CD14-positive monocyte (primary cell): ENCODE results near the gene PIK3AP1. TPM values are rescaled to one million over a fixed set of nuclear protein-coding genes. Genes with fewer than 3 reads are reported as not detected.

Source experiments
- DNase-seq, 3 donors: peaks; one replicate each; pipeline ENCODE4 v3.0.0-alpha.2; 2011 to 2022
- H2AFZ ChIP-seq: 2 replicates; pipeline ENCODE4 v1.6.0; 2012; ENCODE audit warnings: mild to moderate bottlenecking, low read depth, low read length, inconsistent platforms; ENCODE audit not compliant: insufficient read depth, poor library complexity, severe bottlenecking
- H3K27ac ChIP-seq, 2 donors: 1 replicate in 1 of 2; 2 replicates in 1 of 2; pipeline ENCODE4 v1.5.1; 2012 to 2013; ENCODE audit warnings: low read length in 2 of 2, control low read depth in 1 of 2, inconsistent platforms in 1 of 2, low read depth in 1 of 2, mild to moderate bottlenecking in 1 of 2
- H3K27me3 ChIP-seq, 2 donors: one replicate each; pipeline versions ENCODE4 v1.6.0 to v1.6.1; 2011 to 2013; ENCODE audit warnings: low read length in 2 of 2; ENCODE audit not compliant: control insufficient read depth in 2 of 2, insufficient read depth in 2 of 2
- H3K36me3 ChIP-seq, 2 donors: replicated peaks in 1 of 2; 1 replicate in 1 of 2; 2 replicates in 1 of 2; pipeline versions ENCODE4 v1.5.1 to v1.6.1; 2012 to 2013; ENCODE audit warnings: low read length in 2 of 2, control low read depth in 1 of 2, inconsistent platforms in 1 of 2, mild to moderate bottlenecking in 1 of 2; ENCODE audit not compliant: insufficient read depth in 2 of 2, control insufficient read depth in 1 of 2
- H3K4me1 ChIP-seq, 2 donors: 1 replicate in 1 of 2; 2 replicates in 1 of 2; pipeline versions ENCODE4 v1.5.1 to v1.6.1; 2012 to 2013; ENCODE audit warnings: low read length in 2 of 2, control low read depth in 1 of 2, inconsistent platforms in 1 of 2, mild to moderate bottlenecking in 1 of 2, moderate library complexity in 1 of 2; ENCODE audit not compliant: insufficient read depth in 2 of 2, control insufficient read depth in 1 of 2
- H3K4me2 ChIP-seq: replicated peaks from 2 replicates; pipeline ENCODE3; 2012; ENCODE audit warnings: low read length, moderate library complexity, mild to moderate bottlenecking; ENCODE audit not compliant: poor library complexity, severe bottlenecking; ENCODE audit errors: extremely low read depth
- H3K4me3 ChIP-seq, 3 experiments: fragments of 200-600 bp in 1 of 3; sonication (generic) in 1 of 3; replicated peaks in 1 of 3; 1 replicate in 2 of 3; 2 replicates in 1 of 3; pipeline ENCODE4 v1.5.1; 2011 to 2013; ENCODE audit warnings: low read length in 3 of 3, mild to moderate bottlenecking in 3 of 3, control low read depth in 2 of 3, low read depth in 2 of 3, inconsistent platforms in 1 of 3, moderate library complexity in 1 of 3
- H3K79me2 ChIP-seq: 2 replicates; pipeline ENCODE4 v1.6.0; 2012; ENCODE audit warnings: mild to moderate bottlenecking, control low read depth, inconsistent platforms, low read length, moderate library complexity; ENCODE audit not compliant: insufficient read depth
- H3K9ac ChIP-seq: 2 replicates; pipeline ENCODE4 v1.6.0; 2017; ENCODE audit warnings: low read length, mild to moderate bottlenecking; ENCODE audit not compliant: insufficient read depth, poor library complexity, severe bottlenecking
- H3K9me3 ChIP-seq, 2 donors: replicated peaks in 1 of 2; 1 replicate in 1 of 2; 2 replicates in 1 of 2; pipeline versions ENCODE4 v1.5.1 to v1.6.1; 2012 to 2013; ENCODE audit warnings: low read length in 2 of 2, control low read depth in 1 of 2; ENCODE audit not compliant: control insufficient read depth in 1 of 2, insufficient read depth in 1 of 2
- H4K20me1 ChIP-seq: 2 replicates; pipeline ENCODE4 v1.6.0; 2012; ENCODE audit warnings: mild to moderate bottlenecking, low read length, control low read depth, moderate library complexity; ENCODE audit not compliant: insufficient read depth
- H3K27ac Mint-ChIP-seq, 7 donors: one replicate each; pipeline ENCODE4 v1.8.0; 2020; ENCODE audit warnings: mild to moderate bottlenecking in 7 of 7, mixed read lengths in 7 of 7, moderate library complexity in 6 of 7, inconsistent platforms in 2 of 7
- H3K27me3 Mint-ChIP-seq, 3 donors: one replicate each; pipeline ENCODE4 v1.8.0; 2021 to 2022; ENCODE audit warnings: low read depth in 3 of 3, mild to moderate bottlenecking in 3 of 3, mixed read lengths in 3 of 3, moderate library complexity in 3 of 3, inconsistent platforms in 1 of 3
- H3K36me3 Mint-ChIP-seq, 2 donors: one replicate each; pipeline ENCODE4 v1.8.0; 2020; ENCODE audit warnings: mixed read lengths in 2 of 2, inconsistent platforms in 1 of 2, mild to moderate bottlenecking in 1 of 2
- H3K4me1 Mint-ChIP-seq: one replicate; pipeline ENCODE4 v1.8.0; 2020; ENCODE audit warnings: mild to moderate bottlenecking, mixed read lengths
- H3K4me3 Mint-ChIP-seq, 2 donors: one replicate each; pipeline ENCODE4 v1.8.0; 2020; ENCODE audit warnings: mild to moderate bottlenecking in 2 of 2, mixed read lengths in 2 of 2, moderate library complexity in 1 of 2
- H3K9me3 Mint-ChIP-seq, 7 donors: one replicate each; pipeline ENCODE4 v1.8.0; 2020 to 2022; ENCODE audit warnings: mixed read lengths in 7 of 7, mild to moderate bottlenecking in 6 of 7, moderate library complexity in 6 of 7, inconsistent platforms in 2 of 7
- CTCF ChIP-seq: fragments of 200-600 bp; IDR thresholded peaks from one replicate; pipeline ENCODE4 v1.8.0; 2022; ENCODE audit warnings: antibody characterized with exemption, mild to moderate bottlenecking
- WGBS: methylation state at CpG from one replicate; pipeline ENCODE4 v1.1.5; 2013; ENCODE audit warnings: missing lambda C conversion rate; ENCODE audit not compliant: insufficient coverage; 5-methylcytosine and 5-hydroxymethylcytosine counted together
- intact Hi-C, 2 donors: fragments of 100-400 bp; cut with micrococcal nuclease; formaldehyde crosslinking; loops; one replicate each; pipeline versions ENCODE4 v1.15.0 to v1.15.1; 2023
- polyA plus RNA-seq, 3 donors: library from polyadenylated mRNA; depleted of rRNA in 1 of 3; unstranded in 2 of 3; stranded (reverse) in 1 of 3; fragments of 300-500 nt in 2 of 3; fragments of >200 nt in 1 of 3; fragmentation: Illumina TruSeq in 2 of 3; gene quantifications; 1 replicate in 2 of 3; 2 replicates in 1 of 3; pipeline ENCODE4 v1.2.3, GENCODE V29; 2012 to 2021

Gene PIK3AP1
- polyA plus RNA-seq, 3 donors = 95.5 to 157 (median 112) TPM

GRCh38 chr10:96709525-96709924 is 10.8 kb downstream of the PIK3AP1 start:
- H3K9ac ChIP-seq = peak overlapping the region; percentile 53
- H3K4me1 Mint-ChIP-seq = peaks cover 79% of the 10 kb centered on the region
- H3K4me1 ChIP-seq = peaks cover 80 to 99% of the 10 kb centered on the region in 2 donors
- no peaks in the 10 kb centered on the region for H3K27me3 ChIP-seq
- peaks cover 90% of the 10 kb centered on the region for H3K79me2 ChIP-seq
- H4K20me1 ChIP-seq = peaks cover 26% of the 10 kb centered on the region
- H3K27ac Mint-ChIP-seq = peak overlapping the region; percentile 95 to 99 (median 98)
- peaks cover 35 to 55% of the 10 kb centered on the region in 2 donors for H3K36me3 ChIP-seq
- peak overlapping the region in 1 of 3 experiments; percentile 50 for H3K4me3 ChIP-seq
- DNase-seq = no peak
- no peak overlapping the region for H3K4me3 Mint-ChIP-seq
- 85% methylated on average over 18 of the region's 19 CpGs for WGBS
- H3K27ac ChIP-seq = peak overlapping the region; percentile 84 to 92
- H3K9me3 ChIP-seq = no peaks in the 10 kb centered on the region
- no peak overlapping the region for H2AFZ ChIP-seq
- peaks cover 0 to 2% (median 0%) of the 10 kb centered on the region in 3 donors for H3K27me3 Mint-ChIP-seq
- H3K36me3 Mint-ChIP-seq = peaks cover 62 to 76% of the 10 kb centered on the region in 2 donors
- H3K4me2 ChIP-seq = peak overlapping the region; percentile 54
- peaks cover 0 to 2% (median 0%) of the 10 kb centered on the region in 7 donors for H3K9me3 Mint-ChIP-seq
- no peak for TF ChIP-seq CTCF
- intact Hi-C loops = loop anchor here in 1 of 2 donors (5.0 kb wide), 1 partner anchor 33 kb away; no protein-coding TSS in a partner anchor

GRCh38 chr10:96708996-96709395 is 11.3 kb downstream of the PIK3AP1 start:
- Histone ChIP-seq H3K4me2 (peak overlapping the region; percentile 54), H3K27ac (peak overlapping the region; percentile 84 to 92), H3K4me3 (peak overlapping the region in 1 of 3 experiments; percentile 50), H3K4me1 (peaks cover 83 to 99% of the 10 kb centered on the region in 2 donors), H3K9me3 (no peaks in the 10 kb centered on the region), H3K27me3 (no peaks in the 10 kb centered on the region), H2AFZ (no peak overlapping the region), H3K9ac (peak overlapping the region; percentile 53), H3K79me2 (peaks cover 90% of the 10 kb centered on the region), H3K36me3 (peaks cover 35 to 59% of the 10 kb centered on the region in 2 donors), H4K20me1 (peaks cover 31% of the 10 kb centered on the region)
- peak in 1 of 3 donors; percentile 28 for DNase-seq
- Mint-ChIP-seq H3K27ac (peak overlapping the region; percentile 95 to 99 (median 98)), H3K27me3 (peaks cover 0 to 6% (median 0%) of the 10 kb centered on the region in 3 donors), H3K9me3 (peaks cover 0 to 2% (median 0%) of the 10 kb centered on the region in 7 donors), H3K36me3 (peaks cover 62 to 76% of the 10 kb centered on the region in 2 donors), H3K4me1 (peaks cover 79% of the 10 kb centered on the region), H3K4me3 (peak overlapping the region; percentile 53)
- intact Hi-C loops = loop anchor here in 1 of 2 donors (5.0 kb wide), 1 partner anchor 33 kb away; no protein-coding TSS in a partner anchor
- WGBS = no CpG with 5 or more reads among the region's 7 CpGs
- TF ChIP-seq CTCF = no peak
